GM18907 (cell line): Measurements from ENCODE around the gene TPP1.

Source experiments
- ATAC-seq: cut with Tn5 transposase; IDR thresholded peaks from one replicate; pipeline ENCODE4 v1.9.1; 2021; ENCODE audit warnings: mild to moderate bottlenecking, moderate library complexity; ENCODE audit not compliant: unreplicated experiment

Gene TPP1

DNA sequence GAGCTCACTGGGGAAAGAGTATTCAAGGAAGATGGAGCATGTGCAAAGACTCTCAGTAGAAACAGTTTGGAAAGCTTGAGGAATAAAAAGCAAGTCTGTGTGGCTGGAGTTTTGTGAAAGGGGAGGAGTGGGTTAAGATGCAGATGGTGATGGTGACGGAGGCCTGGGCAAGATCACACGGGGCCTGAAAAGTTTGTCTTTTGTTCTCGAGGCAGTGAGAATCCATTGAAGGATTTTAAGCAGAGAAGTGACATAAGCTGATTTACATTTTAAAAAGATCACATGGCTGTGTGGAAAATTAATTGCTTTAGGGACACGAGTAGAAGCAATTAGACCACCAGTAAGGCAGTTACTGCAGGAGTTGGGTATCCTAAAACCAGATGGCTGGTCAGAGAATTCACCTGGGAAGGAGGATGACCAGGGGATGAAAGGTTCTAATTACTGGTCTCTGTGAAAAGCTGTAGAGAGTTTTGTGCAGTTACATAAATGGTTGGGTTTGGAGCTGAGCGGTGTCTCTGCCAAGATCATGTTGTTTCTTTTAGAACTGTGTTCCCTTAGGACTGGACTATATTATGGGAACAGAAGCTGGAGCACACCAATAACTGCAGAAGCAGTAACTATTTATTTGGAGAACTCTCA is 22.9 kb downstream of the TPP1 start:
- ATAC-seq: no peak

DNA sequence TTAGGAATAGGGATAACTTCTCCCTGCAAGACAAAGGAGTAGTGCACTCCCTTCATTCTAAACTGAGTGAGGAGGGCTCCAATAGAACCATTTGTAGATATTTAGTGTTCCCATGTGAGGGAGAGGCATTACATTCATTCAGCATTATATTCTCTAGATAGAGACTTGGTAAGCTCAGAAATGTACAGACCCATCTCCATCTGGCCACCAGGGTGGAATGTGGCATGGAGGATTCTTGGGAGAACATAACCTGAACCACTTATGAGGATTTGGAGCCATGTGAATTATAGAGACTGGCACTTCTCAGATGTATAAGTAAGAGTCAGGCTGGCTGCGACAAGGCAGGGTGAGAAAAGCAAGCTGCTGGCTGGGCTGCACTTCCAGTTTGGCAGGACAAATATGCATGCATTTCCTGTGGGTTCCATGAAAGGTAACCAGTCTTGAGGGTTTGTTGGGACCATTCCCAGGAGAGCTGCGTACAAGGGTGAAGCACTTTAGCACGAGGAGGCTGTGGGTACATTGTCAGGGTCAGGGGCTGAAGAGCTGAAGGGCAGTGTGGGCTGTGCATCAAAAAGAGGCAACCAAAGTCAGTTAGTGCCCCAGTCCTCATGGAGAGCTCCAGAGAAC is 25.0 kb downstream of the TPP1 start:
- no peak for ATAC-seq

DNA sequence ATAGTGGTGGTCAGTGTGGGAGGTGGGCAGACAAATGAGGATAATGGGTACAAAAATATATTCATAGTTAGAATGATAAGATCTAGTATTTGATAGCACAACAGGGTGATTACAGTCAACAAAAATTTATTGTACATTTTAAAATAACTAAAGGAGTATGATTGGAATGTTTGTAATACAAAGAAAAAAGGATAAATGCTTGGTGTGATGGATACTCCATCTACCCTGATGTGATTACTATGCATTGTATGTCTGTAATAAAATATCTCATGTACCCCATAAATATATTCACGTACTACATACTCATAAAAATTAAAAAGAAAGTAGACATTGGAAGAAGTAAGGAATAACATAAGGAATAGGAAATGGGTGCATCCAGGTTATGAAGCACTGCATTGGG is 31.2 kb downstream of the TPP1 start:
- no peak for ATAC-seq

DNA sequence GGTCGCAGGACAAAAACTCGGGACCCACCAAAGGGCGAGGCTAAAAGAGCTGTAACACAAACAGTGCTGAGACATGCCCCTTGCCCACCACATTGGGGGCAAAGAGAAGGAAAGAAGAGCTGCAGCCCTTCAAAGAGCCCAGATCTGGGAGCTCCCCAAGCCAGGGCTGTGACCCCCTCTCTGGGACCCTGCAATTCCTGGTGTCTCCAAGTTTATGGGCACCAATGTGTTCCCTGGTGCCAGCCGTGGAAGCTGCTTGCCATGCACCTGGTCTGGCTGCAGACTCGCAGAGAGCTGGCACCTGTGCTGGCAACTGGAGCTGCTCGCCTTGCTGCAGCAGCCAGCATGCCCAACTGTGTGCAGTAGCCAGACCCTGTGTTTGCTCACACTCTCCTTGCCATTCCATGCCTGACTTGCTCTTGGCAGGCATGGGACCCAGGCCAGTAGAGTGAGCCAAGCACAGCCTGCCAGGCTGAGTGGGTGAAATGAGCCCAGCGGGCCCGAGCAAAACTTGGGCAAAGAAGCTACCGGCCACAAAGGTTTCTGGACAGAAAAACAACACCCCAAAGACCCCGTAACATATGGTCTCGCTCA is 31.8 kb downstream of the TPP1 start:
- ATAC-seq: no peak

DNA sequence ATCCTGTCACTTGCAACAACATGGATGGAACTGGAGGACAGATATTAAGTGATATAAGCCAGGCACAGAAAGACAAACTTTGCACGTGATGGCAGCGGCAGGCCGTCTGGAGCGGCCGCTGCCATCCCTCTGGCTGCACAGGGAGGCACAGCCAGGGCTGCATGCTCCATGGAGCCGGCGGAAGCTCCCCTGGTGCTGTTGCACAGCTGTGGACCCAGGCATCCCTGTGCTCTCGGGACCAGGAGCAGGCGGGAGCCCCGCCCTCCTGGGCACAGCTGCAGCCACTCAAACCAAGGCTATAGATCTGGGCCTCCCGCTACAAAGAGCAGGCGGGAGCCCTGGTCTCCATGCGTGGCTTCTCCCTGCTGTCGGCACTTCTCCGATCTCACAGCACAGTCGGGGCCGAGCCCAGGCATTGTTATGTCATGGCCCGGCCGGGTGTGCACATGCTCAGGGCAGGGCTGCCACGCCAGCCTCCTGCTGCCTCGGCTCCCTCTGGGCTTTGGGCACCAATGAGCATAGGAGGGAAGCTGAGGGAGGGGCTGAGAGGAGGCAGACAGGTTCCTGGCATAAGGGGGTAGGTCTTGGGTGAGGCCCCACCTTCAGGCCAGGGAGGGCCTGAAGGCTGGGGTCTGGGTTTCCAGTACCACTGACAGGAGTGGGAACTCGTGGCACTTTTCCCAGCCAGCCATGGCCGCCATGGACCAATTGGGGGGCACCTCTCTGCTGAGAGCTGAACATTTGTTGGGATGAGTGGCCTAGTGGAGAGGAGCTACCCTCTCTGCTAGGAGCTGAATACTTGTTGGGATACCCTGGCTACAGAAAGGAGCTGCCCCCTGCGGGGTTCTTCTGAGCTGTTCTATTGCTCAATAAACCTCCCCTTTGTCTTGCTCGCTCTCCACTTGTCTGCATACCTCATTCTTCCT is 32.5 kb downstream of the TPP1 start:
- no peak for ATAC-seq

DNA sequence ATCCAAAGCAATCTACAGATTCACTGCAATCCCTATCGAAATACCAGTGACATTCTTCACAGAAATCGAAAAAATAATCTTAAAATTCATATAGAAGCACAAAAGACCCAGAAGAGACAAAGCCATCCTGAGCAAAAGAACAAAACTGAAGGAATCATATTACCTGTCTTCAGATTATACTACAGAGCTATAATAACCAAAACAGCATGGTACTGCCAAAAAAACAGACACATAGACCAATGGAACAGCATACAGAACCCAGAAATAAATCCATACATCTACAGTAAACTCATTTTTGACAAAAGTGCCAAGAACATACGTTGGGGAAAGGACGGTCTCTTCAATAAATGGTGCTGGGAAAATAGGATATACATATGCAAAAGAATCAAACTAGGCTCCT is 34.7 kb downstream of the TPP1 start:
- ATAC-seq: no peak

DNA sequence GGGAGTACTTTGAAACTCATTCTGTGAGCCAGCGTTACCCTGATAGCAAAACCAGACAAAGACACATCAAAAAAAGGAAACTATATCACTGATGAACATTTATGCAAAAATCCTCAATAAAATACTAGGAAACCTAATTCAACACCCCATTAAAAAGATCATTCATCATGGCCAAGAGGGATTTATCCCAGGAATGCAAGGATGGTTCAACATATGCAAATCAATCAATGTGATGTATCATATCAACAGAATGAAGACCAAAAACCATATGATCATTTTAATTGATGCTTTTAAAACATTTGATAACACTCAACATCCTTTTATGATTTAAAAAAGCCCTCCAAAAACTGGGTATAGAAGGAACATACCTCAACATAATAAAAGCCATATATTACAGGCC is 35.6 kb downstream of the TPP1 start:
- ATAC-seq: no peak

DNA sequence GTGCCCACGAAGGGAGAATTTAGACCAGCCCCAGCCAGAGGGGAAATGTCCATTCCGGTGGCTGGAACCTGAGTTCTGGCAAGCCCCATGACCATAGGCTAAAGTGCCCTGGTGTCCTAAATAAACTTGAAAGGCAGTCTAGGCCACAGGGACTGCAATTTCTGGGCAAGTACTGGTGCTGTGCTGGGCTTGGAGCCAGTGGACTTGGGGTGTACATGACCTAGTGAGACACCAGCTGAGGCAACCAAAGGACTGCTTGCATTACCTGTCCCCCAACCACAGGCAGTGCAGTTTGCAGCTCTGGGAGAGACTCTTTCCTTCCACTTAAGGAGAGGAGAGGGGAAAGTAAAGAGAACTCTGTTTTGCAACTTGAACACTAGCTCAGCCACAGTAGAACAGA is 39.5 kb downstream of the TPP1 start:
- no peak for ATAC-seq

DNA sequence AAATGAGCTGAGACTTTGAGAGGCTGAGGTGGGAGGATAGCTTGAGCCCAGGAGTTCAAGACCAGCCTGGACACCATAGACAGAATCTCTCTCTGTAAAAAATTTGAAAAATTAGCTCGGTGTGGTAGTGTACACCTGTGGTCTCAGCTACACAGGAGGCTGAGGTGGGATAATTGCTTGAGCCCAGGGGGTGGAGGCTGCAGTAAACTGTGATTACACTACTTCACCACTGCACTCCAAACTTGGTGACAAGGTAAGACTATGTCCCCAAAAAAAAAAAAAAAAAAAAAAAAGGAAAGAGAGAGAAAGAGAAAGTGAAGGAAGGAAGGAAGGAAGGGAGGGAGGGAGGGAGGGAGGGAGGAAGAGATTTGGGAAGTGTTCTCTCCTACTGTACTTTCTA is 41.1 kb downstream of the TPP1 start:
- ATAC-seq: no peak

DNA sequence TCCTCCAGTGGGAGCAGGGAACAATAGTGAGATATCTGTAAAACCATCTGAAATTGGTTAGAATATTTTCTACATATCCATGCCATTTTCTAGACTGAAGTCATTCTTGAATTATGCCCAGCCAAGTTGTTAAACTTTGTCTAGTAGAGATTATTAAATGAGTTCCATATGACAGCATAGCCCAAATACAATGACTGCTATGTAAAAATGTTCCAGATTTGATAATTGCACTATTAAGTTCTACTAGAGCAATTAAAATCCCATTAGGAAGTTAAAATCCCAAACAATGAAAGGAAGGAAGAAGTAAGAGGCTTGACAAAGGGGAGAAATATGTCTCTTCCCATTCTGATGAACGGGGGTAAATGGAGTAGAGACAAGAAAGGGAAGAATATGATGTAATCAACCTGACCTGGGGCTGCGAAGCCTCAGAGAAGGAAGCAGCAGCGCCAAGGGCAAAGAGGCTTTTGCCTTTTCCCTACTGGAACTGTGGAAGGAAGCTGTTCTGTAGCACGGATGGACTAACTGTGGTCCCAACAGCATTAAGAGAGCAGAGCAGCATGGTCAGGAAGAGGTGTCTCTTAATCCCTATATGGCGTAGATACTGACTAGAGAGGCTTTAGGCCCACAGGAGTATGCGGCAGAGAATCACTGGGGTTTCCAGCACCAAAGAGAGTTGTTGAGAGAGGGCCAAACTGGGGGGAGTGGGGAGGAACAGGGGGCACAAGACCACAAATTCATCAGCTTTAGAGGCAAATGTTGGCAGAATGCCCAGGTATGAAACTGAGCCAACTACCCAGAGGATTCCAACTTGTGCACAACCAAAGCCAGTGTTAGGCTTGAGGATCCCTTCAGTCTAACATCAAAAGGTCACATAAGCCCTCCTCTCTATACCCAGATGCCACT is 42.5 kb downstream of the TPP1 start:
- ATAC-seq: no peak

DNA sequence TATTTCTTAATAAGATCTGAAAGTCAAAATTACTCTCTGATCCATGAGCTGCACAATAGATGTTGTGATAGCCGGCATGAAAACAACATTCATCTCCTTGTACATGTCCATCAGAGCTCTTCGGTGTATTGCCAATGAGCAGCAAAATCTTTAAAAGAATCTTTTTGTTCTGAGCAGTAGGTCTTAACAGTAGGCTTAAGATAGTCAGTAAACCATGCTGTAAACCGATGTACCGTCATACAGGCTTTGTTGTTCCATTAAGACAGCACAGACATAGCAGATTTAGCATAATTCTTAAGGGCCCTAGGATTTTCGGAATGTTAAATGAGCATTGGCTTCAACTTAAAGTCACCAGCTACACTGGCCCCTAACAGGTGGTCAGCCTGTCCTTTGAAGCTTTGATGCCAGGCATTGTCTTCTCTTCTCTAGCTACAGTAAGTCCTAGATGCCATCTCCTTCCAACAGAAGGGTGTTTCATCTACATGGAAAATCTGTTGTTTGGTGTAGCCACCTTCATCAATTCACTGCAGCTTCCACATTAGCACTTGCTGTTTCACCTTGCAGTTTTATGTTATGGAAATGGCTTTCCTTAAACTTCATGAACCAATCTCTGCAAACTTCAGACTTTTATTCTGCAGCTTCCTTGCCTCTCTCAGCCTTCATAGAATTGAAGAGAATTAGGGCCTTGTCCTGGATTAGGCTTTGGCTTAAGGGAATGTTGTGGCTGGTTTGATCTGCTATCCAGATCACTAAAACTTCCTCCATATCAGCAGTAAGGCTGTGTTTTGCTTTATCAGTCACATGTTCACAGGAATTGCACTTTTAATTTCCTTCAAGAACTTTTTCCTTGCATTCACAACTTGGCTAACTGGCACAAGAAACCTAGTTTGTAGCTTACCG is 44.2 kb downstream of the TPP1 start:
- no peak for ATAC-seq

DNA sequence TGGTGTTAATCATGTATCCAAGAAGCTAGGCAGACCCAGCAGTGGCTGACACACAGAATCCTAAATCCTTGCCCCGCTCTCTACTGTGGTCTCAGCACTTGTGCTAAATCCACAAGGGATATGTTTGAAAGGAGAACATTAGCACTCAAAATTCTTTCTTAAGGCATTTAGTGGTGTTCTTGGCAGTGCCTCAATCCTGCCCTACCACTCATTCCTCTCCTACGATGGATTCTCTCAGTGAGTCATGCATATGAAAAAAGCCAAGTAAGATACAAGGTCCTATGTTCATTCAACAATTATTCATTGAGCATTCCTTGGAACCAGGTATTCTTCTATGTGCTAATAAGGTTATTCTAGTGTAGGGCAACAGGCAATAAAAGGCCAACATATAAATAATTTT is 47.0 kb downstream of the TPP1 start:
- ATAC-seq: no peak

DNA sequence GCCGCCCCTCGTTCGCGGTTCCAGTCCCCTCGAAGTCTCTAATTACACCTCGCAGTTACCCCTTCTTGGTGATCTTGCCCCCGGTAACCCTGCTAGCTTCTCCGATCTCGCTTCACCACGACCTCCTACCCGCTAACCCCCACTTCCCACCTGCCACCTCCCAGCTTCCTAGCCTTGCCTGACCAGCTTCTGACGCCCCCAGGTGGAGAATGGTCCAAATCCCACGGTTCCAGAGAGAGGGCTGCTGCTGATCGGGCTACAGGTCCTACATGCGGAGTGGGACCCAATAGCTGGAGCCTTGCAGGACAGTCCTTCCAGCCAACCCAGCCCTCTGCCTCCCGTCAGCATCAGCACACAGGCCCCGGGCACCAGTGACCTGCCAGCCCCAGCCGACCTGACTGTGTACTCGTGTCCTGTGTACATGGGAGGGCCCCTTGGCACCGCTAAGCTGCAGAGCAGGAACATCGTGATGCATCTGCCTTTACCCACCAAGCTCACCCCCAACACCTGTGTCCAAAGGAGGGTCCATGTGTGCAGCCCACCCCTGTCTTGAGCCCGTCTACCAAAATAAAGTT is 47.7 kb downstream of the TPP1 start:
- no peak for ATAC-seq

DNA sequence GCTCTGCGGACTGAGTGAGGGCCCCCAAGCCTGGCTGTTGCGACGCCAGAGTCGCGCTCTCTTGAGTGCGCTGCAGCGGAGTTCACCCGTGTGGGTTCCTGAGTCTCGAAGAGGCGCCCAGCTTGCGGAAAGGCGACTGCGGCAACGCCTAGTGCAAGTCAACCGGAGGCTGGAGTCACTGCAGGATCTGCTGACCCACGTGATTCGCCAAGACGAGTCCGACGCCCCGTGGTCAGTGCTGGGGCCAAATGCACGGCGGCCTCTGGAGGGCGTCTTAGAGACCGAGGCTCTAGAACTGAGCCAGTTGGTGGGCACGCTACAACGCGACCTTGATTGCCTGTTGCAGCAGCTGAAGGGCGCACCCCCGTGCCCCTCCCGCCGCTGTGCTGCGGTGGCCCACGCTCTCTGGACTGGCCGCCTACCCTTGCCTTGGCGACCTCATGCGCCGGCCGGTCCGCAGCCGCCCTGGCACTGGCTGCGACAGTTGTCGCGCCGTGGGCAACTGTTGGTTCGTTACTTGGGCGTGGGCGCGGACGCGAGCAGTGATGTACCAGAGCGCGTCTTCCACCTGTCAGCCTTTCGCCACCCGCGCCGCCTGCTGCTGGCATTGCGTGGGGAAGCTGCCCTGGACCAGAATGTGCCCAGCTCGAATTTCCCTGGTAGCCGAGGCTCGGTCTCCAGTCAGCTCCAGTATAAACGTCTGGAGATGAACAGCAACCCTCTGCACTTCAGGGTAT is 48.4 kb downstream of the TPP1 start:
- ATAC-seq: no peak

DNA sequence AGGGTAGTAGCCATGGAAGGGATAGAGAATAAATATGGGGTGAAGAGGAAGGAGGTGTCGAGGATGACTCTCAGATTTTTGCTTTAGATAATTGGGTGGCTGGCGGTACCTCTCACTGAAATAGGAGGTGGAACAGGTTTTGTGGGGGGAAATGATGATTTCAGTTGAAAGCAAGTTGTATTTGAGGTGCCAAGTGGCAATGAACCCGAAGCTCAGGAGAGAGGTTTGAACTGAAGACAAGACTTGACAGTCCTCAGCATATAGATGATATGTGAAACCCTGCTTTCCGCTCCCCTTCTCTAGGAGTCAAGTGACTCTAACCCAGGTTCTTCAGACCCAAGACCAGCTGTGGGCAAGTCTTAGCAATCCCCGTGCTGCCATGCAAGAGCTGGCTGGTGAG is 49.5 kb downstream of the TPP1 start:
- ATAC-seq: no peak

DNA sequence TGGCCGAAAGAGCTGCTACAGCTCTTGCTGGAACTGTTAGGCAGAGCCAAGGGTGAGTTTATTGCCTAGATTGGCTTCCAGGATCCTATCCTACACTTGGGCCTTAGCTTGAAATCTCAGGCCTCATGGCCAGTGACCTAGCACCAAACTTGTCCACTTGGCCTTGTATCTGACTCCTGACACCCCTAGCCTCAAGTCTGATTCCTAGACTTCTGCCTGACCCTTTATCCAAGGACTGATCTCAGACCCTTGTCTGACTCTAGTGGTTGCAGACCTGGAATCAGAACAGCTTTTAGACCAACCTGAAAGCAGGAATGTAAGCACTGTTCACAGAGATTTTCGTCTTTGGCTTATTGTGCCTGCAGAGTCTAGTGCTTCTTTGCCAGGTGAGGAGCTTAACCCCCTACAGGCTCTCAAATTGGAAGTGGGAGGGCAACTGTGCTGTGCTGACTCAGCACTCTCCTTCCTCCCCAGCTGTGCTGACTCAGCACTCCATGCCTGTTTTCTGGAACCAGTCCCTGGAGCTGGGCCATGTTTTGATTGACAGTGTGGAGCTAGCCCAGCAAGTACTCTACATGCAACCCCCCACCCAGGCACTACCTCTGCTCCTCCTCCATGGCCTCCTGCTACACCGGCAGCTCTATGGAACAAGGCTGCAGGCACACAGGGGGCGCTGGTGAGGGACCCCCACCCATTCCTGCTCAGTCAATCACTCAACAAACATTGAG is 50.9 kb downstream of the TPP1 start:
- ATAC-seq: no peak

DNA sequence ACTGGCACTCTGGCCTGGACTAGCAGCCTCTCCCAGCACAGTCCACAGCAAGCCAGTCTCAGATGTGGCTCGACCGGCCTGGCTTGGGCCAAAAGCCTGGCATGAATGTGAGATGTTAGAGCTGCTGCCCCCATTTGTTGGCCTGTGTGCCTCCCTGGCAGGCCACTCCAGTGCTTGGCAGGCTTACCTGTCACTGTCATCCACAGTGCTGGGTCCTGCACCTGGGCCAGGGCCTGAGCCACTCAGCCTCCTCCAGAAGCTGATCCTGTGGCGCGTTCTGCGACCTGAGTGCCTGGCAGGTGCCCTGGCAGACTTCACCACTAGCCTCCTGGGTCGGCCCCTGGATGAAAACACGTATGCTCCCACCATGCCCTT is 51.9 kb downstream of the TPP1 start:
- no peak for ATAC-seq
